RWPE2 (cell line): ENCODE measurements around the gene KAZALD1.

ENCODE experiments used
- ATAC-seq: fragments of 200-7000 bp; cut with Tn5 transposase; 3 replicates; pipeline ENCODE4 v1.9.1; 2021; ENCODE audit warnings: low read depth
- DNase-seq: peaks from one replicate; pipeline ENCODE4 v3.0.0-alpha.2; 2020; ENCODE audit warnings: low spot score
- H3K27ac ChIP-seq: fragments of 450-650 bp; 2 replicates; pipeline ENCODE4 v1.5.1; 2017; ENCODE audit warnings: mild to moderate bottlenecking; ENCODE audit not compliant: poor library complexity, severe bottlenecking
- H3K27me3 ChIP-seq: fragments of 250-450 bp; sonication (Bioruptor Pico); 2 replicates; pipeline ENCODE4 v1.5.1; 2021; ENCODE audit warnings: mild to moderate bottlenecking, moderate library complexity; ENCODE audit not compliant: insufficient read depth, poor library complexity, severe bottlenecking
- H3K36me3 ChIP-seq: fragments of 250-450 bp; sonication (Bioruptor Pico); 2 replicates; pipeline ENCODE4 v1.5.1; 2020; ENCODE audit warnings: low read depth, mild to moderate bottlenecking, moderate library complexity
- H3K4me1 ChIP-seq: fragments of 250-450 bp; sonication (Bioruptor Pico); 2 replicates; pipeline ENCODE4 v1.5.1; 2021; ENCODE audit warnings: mild to moderate bottlenecking, moderate library complexity; ENCODE audit not compliant: insufficient read depth, poor library complexity, severe bottlenecking
- H3K4me3 ChIP-seq: fragments of 250-450 bp; sonication (Bioruptor Pico); 2 replicates; pipeline ENCODE4 v1.5.1; 2021; ENCODE audit warnings: mild to moderate bottlenecking, moderate library complexity; ENCODE audit not compliant: severe bottlenecking
- H3K9me3 ChIP-seq: fragments of 250-450 bp; sonication (Bioruptor Pico); 2 replicates; pipeline ENCODE4 v1.5.1; 2021; ENCODE audit warnings: mild to moderate bottlenecking, moderate library complexity; ENCODE audit not compliant: severe bottlenecking
- CTCF ChIP-seq: fragments of 450-650 bp; IDR thresholded peaks from one replicate; pipeline ENCODE4 v1.5.1; 2017; ENCODE audit warnings: mild to moderate bottlenecking, moderate library complexity; ENCODE audit not compliant: poor library complexity, severe bottlenecking

KAZALD1 gene

GRCh38 chr10:101021692-101022251, 40.0 kb upstream of the KAZALD1 start:
- H3K9me3 ChIP-seq = no peaks in the 10 kb centered on the region
- no peak for DNase-seq
- no peak overlapping the region for H3K4me3 ChIP-seq
- no peaks in the 10 kb centered on the region for H3K27me3 ChIP-seq
- no peak for TF ChIP-seq CTCF
- ATAC-seq = no peak
- H3K4me1 ChIP-seq = no peaks in the 10 kb centered on the region
- H3K27ac ChIP-seq = no peak overlapping the region
- no peaks in the 10 kb centered on the region for H3K36me3 ChIP-seq

GRCh38 chr10:101022967-101023705, 38.7 kb upstream of the KAZALD1 start:
- no peak overlapping the region for H3K27ac ChIP-seq
- no peaks in the 10 kb centered on the region for H3K9me3 ChIP-seq
- TF ChIP-seq CTCF = no peak
- DNase-seq (no peak), ATAC-seq (no peak)
- no peaks in the 10 kb centered on the region for H3K27me3 ChIP-seq
- H3K4me3 ChIP-seq = no peak overlapping the region
- H3K4me1 ChIP-seq = no peaks in the 10 kb centered on the region
- no peaks in the 10 kb centered on the region for H3K36me3 ChIP-seq

- Histone ChIP-seq H3K27me3 (no peaks in the 10 kb centered on the region), H3K27ac (no peak overlapping the region), H3K36me3 (no peaks in the 10 kb centered on the region), H3K4me1 (no peaks in the 10 kb centered on the region), H3K9me3 (no peaks in the 10 kb centered on the region), H3K4me3 (no peak overlapping the region)
- ATAC-seq (no peak), DNase-seq (no peak)
- TF ChIP-seq CTCF = no peak
Measured at GRCh38 chr10:101027106-101027720, 34.6 kb upstream of the KAZALD1 start.

GRCh38 chr10:101028446-101029337, 33.1 kb upstream of the KAZALD1 start:
- no peak overlapping the region for H3K4me3 ChIP-seq
- no peaks in the 10 kb centered on the region for H3K27me3 ChIP-seq
- H3K9me3 ChIP-seq = no peaks in the 10 kb centered on the region
- no peak overlapping the region for H3K27ac ChIP-seq
- ATAC-seq (no peak), DNase-seq (no peak)
- H3K4me1 ChIP-seq = no peaks in the 10 kb centered on the region
- H3K36me3 ChIP-seq = no peaks in the 10 kb centered on the region
- no peak for TF ChIP-seq CTCF
